Loucy (cell line): ENCODE data around the gene HCK.

Experiments used
- EZH2phosphoT487 ChIP-seq: fragments of 200-600 bp; IDR thresholded peaks from 2 replicates; pipeline ENCODE4 v1.6.1; 2018; ENCODE audit warnings: antibody characterized with exemption, mild to moderate bottlenecking, moderate library complexity, borderline replicate concordance
- TF ChIP-seq, protein P1 (sequence below): fragments of 200-600 bp; sonication (generic); conservative IDR thresholded peaks from 2 replicates; pipeline ENCODE4 v1.5.1; 2014; ENCODE audit warnings: mild to moderate bottlenecking, antibody characterized with exemption, low read length

DNA sequence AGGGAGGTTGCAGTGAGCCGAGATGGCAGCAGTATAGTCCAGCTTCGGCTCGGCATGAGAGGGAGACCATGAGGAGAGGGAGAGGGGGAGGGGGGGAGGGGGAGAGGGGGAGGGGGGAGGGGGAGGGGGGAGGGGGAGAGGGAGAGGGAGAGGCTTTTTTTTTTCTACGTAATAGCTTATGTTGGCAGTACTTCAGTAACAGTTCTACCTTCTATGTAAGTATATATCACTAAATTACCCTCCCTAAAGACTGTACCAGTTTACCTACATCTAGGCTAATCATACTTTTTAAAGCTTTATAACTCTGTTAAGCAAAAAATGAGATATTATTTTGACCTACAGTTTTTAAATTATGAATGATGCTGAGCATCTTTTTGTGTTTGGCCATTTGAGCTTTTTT lies 71.0 kb downstream of the HCK start:
- TF ChIP-seq, protein P1, sequence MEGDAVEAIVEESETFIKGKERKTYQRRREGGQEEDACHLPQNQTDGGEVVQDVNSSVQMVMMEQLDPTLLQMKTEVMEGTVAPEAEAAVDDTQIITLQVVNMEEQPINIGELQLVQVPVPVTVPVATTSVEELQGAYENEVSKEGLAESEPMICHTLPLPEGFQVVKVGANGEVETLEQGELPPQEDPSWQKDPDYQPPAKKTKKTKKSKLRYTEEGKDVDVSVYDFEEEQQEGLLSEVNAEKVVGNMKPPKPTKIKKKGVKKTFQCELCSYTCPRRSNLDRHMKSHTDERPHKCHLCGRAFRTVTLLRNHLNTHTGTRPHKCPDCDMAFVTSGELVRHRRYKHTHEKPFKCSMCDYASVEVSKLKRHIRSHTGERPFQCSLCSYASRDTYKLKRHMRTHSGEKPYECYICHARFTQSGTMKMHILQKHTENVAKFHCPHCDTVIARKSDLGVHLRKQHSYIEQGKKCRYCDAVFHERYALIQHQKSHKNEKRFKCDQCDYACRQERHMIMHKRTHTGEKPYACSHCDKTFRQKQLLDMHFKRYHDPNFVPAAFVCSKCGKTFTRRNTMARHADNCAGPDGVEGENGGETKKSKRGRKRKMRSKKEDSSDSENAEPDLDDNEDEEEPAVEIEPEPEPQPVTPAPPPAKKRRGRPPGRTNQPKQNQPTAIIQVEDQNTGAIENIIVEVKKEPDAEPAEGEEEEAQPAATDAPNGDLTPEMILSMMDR: no peak
- no peak for TF ChIP-seq EZH2phosphoT487
